HepG2 (cell line): ENCODE results near the gene CBFA2T2. TPM values are rescaled to one million over a fixed set of nuclear protein-coding genes. Genes with fewer than 3 reads are reported as not detected.

Experiments
- ARHGAP35 ChIP-seq: sonication (generic); formaldehyde crosslinking; IDR thresholded peaks from 2 replicates; pipeline ENCODE4 v1.9.0; 2022; ENCODE audit warnings: mild to moderate bottlenecking, inconsistent platforms, moderate library complexity, missing genetic modification reagents, borderline replicate concordance
- JUNB ChIP-seq: sonication (generic); formaldehyde crosslinking; IDR thresholded peaks from 2 replicates; pipeline ENCODE4 v1.8.0; 2022; ENCODE audit warnings: missing genetic modification reagents, mild to moderate bottlenecking, borderline replicate concordance
- KLF6 ChIP-seq: IDR thresholded peaks from 2 replicates; pipeline ENCODE4 v1.8.0; 2016; ENCODE audit warnings: missing biosample characterization, missing genetic modification reagents
- RFX3 ChIP-seq: IDR thresholded peaks from 2 replicates; pipeline ENCODE4 v1.6.1; 2016; ENCODE audit warnings: missing biosample characterization, missing genetic modification reagents
- ZKSCAN8 ChIP-seq: IDR thresholded peaks from 2 replicates; pipeline ENCODE4 v1.6.1; 2016; ENCODE audit warnings: borderline replicate concordance, missing genetic modification reagents, missing compliant biosample characterization
- ZNF317 ChIP-seq: sonication (generic); formaldehyde crosslinking; IDR thresholded peaks from 2 replicates; pipeline ENCODE4 v1.5.0; 2020; ENCODE audit warnings: mild to moderate bottlenecking, missing genetic modification reagents
- ZNF558 ChIP-seq: sonication (generic); formaldehyde crosslinking; IDR thresholded peaks from 2 replicates; pipeline ENCODE4 v1.9.0; 2022; ENCODE audit warnings: mild to moderate bottlenecking, missing genetic modification reagents, borderline replicate concordance
- ZNF720 ChIP-seq: sonication (generic); formaldehyde crosslinking; IDR thresholded peaks from 2 replicates; pipeline ENCODE4 v1.4.0; 2020; ENCODE audit warnings: missing genetic modification reagents
- ZNF790 ChIP-seq: sonication (generic); formaldehyde crosslinking; IDR thresholded peaks from 2 replicates; pipeline ENCODE4 v1.8.0; 2022; ENCODE audit warnings: missing genetic modification reagents, mild to moderate bottlenecking, borderline replicate concordance
- polyA plus RNA-seq, 8 experiments: library from polyadenylated mRNA; depleted of rRNA in 3 of 8; stranded (reverse) in 7 of 8; unstranded in 1 of 8; fragments of >200 nt; fragmentation: Illumina TruSeq in 4 of 8; extraction: Trizol in 4 of 8; gene quantifications; 2 replicates each; pipeline versions ENCODE4 v1.2.1 to v1.2.3, GENCODE V29; 2011 to 2016; ENCODE audit warnings: low read depth in 4 of 8, missing spikeins in 1 of 8, mixed read lengths in 1 of 8; ENCODE audit not compliant: insufficient read depth in 1 of 8
- total RNA-seq, 5 experiments: library from RNA; depleted of rRNA; stranded (reverse); fragments of >200 nt; fragmentation: Illumina TruSeq; extraction: Trizol; gene quantifications; 2 replicates each; pipeline ENCODE4 v1.2.3, GENCODE V29; 2016; ENCODE audit warnings: low read depth in 1 of 5
- TF ChIP-seq, protein P1 (sequence below): sonication (generic); formaldehyde crosslinking; IDR thresholded peaks from 2 replicates; pipeline ENCODE4 v1.4.0; 2020; ENCODE audit warnings: missing genetic modification reagents
- TF ChIP-seq, protein P2 (sequence below): sonication (generic); formaldehyde crosslinking; IDR thresholded peaks from 2 replicates; pipeline ENCODE4 v1.8.0; 2023; ENCODE audit warnings: mild to moderate bottlenecking, missing genetic modification reagents
- TF ChIP-seq, protein P3 (sequence below): sonication (generic); formaldehyde crosslinking; IDR thresholded peaks from 2 replicates; pipeline ENCODE4 v1.4.0; 2020; ENCODE audit warnings: missing genetic modification reagents, mild to moderate bottlenecking, borderline replicate concordance
- TF ChIP-seq, protein P4 (sequence below): sonication (generic); formaldehyde crosslinking; IDR thresholded peaks from 2 replicates; pipeline ENCODE4 v1.4.0; 2020; ENCODE audit warnings: mild to moderate bottlenecking, missing genetic modification reagents
- TF ChIP-seq, protein P5 (sequence below): sonication (generic); formaldehyde crosslinking; IDR thresholded peaks from 2 replicates; pipeline ENCODE4 v1.4.0; 2020; ENCODE audit warnings: missing genetic modification reagents, borderline replicate concordance
- TF ChIP-seq, protein P6 (sequence below), 2 experiments: sonication (generic) in 1 of 2; formaldehyde crosslinking in 1 of 2; IDR thresholded peaks; 2 replicates each; pipeline versions ENCODE4 v1.5.1 to v1.6.1; 2011 to 2020; ENCODE audit warnings: borderline replicate concordance in 1 of 2, low read depth in 1 of 2, low read length in 1 of 2, mild to moderate bottlenecking in 1 of 2, missing genetic modification reagents in 1 of 2, moderate library complexity in 1 of 2
- TF ChIP-seq, protein P7 (sequence below): fragments of 450-650 bp; IDR thresholded peaks from 2 replicates; pipeline ENCODE4 v1.6.1; 2017

The CBFA2T2 gene
- total and polyA plus RNA-seq, 2 of the 13 experiments (the other 11 are each of a cell fraction or from before 2014, with no cell fraction given), result 6.3 to 21.2 TPM

DNA sequence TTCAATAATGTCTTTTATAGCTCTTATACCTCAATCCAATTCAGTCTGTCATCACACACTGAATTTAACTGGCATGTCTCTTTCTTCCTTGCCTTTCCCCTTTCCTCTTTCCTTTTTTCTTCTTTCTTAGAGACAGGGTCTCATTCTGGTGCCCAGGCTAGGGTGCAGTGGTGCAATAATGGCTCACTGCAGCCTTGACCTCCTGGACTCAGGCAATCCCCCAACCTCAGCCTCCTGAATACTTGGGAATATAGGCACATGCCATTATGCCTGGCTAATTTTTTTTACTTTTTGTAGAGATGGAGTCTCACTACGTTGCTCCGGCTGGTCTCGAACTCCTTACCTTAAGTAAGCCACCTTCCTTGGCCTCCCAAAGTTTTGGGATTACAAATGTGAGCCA, 65.9 kb downstream of the CBFA2T2 start (continued):
- no peak for TF ChIP-seq ZNF720 (CRISPR knock-in tag)
- TF ChIP-seq, protein P1, sequence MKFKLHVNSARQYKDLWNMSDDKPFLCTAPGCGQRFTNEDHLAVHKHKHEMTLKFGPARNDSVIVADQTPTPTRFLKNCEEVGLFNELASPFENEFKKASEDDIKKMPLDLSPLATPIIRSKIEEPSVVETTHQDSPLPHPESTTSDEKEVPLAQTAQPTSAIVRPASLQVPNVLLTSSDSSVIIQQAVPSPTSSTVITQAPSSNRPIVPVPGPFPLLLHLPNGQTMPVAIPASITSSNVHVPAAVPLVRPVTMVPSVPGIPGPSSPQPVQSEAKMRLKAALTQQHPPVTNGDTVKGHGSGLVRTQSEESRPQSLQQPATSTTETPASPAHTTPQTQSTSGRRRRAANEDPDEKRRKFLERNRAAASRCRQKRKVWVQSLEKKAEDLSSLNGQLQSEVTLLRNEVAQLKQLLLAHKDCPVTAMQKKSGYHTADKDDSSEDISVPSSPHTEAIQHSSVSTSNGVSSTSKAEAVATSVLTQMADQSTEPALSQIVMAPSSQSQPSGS, result peak; percentile 72
- no peak for TF ChIP-seq ZNF790 (CRISPR knock-in tag)
- TF ChIP-seq KLF6 (CRISPR knock-in tag), result no peak
- TF ChIP-seq ZNF317 (CRISPR knock-in tag), result peak; percentile 30; the same call in 1 of the 2 replicates
- TF ChIP-seq ZKSCAN8 (CRISPR knock-in tag), result 0 out of 2 replicates have a peak, but pooled peaks have one; percentile 57
- TF ChIP-seq, protein P2, sequence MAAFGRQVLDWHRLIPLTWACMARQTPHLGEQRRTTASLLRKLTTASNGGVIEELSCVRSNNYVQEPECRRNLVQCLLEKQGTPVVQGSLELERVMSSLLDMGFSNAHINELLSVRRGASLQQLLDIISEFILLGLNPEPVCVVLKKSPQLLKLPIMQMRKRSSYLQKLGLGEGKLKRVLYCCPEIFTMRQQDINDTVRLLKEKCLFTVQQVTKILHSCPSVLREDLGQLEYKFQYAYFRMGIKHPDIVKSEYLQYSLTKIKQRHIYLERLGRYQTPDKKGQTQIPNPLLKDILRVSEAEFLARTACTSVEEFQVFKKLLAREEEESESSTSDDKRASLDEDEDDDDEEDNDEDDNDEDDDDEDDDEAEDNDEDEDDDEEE, result no peak
- TF ChIP-seq, protein P3, sequence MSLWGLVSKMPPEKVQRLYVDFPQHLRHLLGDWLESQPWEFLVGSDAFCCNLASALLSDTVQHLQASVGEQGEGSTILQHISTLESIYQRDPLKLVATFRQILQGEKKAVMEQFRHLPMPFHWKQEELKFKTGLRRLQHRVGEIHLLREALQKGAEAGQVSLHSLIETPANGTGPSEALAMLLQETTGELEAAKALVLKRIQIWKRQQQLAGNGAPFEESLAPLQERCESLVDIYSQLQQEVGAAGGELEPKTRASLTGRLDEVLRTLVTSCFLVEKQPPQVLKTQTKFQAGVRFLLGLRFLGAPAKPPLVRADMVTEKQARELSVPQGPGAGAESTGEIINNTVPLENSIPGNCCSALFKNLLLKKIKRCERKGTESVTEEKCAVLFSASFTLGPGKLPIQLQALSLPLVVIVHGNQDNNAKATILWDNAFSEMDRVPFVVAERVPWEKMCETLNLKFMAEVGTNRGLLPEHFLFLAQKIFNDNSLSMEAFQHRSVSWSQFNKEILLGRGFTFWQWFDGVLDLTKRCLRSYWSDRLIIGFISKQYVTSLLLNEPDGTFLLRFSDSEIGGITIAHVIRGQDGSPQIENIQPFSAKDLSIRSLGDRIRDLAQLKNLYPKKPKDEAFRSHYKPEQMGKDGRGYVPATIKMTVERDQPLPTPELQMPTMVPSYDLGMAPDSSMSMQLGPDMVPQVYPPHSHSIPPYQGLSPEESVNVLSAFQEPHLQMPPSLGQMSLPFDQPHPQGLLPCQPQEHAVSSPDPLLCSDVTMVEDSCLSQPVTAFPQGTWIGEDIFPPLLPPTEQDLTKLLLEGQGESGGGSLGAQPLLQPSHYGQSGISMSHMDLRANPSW (CRISPR knock-in tag), result no peak
- TF ChIP-seq ZNF558 (CRISPR knock-in tag), result no peak
- TF ChIP-seq, protein P4, sequence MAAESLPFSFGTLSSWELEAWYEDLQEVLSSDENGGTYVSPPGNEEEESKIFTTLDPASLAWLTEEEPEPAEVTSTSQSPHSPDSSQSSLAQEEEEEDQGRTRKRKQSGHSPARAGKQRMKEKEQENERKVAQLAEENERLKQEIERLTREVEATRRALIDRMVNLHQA (CRISPR knock-in tag), result no peak
- no peak for TF ChIP-seq JUNB (CRISPR knock-in tag)
- TF ChIP-seq, protein P5, sequence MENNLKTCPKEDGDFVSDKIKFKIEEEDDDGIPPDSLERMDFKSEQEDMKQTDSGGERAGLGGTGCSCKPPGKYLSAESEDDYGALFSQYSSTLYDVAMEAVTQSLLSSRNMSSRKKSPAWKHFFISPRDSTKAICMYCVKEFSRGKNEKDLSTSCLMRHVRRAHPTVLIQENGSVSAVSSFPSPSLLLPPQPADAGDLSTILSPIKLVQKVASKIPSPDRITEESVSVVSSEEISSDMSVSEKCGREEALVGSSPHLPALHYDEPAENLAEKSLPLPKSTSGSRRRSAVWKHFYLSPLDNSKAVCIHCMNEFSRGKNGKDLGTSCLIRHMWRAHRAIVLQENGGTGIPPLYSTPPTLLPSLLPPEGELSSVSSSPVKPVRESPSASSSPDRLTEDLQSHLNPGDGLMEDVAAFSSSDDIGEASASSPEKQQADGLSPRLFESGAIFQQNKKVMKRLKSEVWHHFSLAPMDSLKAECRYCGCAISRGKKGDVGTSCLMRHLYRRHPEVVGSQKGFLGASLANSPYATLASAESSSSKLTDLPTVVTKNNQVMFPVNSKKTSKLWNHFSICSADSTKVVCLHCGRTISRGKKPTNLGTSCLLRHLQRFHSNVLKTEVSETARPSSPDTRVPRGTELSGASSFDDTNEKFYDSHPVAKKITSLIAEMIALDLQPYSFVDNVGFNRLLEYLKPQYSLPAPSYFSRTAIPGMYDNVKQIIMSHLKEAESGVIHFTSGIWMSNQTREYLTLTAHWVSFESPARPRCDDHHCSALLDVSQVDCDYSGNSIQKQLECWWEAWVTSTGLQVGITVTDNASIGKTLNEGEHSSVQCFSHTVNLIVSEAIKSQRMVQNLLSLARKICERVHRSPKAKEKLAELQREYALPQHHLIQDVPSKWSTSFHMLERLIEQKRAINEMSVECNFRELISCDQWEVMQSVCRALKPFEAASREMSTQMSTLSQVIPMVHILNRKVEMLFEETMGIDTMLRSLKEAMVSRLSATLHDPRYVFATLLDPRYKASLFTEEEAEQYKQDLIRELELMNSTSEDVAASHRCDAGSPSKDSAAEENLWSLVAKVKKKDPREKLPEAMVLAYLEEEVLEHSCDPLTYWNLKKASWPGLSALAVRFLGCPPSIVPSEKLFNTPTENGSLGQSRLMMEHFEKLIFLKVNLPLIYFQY (CRISPR knock-in tag), result no peak
- no peak for TF ChIP-seq RFX3 (CRISPR knock-in tag)
- no peak for TF ChIP-seq ARHGAP35
- TF ChIP-seq, protein P6, sequence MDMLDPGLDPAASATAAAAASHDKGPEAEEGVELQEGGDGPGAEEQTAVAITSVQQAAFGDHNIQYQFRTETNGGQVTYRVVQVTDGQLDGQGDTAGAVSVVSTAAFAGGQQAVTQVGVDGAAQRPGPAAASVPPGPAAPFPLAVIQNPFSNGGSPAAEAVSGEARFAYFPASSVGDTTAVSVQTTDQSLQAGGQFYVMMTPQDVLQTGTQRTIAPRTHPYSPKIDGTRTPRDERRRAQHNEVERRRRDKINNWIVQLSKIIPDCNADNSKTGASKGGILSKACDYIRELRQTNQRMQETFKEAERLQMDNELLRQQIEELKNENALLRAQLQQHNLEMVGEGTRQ (IDR thresholded peaks at IDR 0.05; ENCODE audit: low read depth, low read length), result no peak
- TF ChIP-seq, protein P6 (CRISPR knock-in tag; IDR thresholded peaks at IDR 0.05; ENCODE audit: borderline replicate concordance), result no peak
- TF ChIP-seq, protein P7, sequence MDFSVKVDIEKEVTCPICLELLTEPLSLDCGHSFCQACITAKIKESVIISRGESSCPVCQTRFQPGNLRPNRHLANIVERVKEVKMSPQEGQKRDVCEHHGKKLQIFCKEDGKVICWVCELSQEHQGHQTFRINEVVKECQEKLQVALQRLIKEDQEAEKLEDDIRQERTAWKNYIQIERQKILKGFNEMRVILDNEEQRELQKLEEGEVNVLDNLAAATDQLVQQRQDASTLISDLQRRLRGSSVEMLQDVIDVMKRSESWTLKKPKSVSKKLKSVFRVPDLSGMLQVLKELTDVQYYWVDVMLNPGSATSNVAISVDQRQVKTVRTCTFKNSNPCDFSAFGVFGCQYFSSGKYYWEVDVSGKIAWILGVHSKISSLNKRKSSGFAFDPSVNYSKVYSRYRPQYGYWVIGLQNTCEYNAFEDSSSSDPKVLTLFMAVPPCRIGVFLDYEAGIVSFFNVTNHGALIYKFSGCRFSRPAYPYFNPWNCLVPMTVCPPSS, result no peak
